HG03175 (cell line): Measurements from ENCODE around the gene HIPK4.
"Not testable (repeated sequence)": the region's sequence is repeated elsewhere in the genome, so short reads cannot be mapped to it uniquely, and the experiment has no call there.

ENCODE experiments used
- ATAC-seq: cut with Tn5 transposase; IDR thresholded peaks from one replicate; pipeline ENCODE4 v1.9.1; 2021; ENCODE audit warnings: mild to moderate bottlenecking, moderate library complexity; ENCODE audit not compliant: unreplicated experiment

HIPK4 gene

GRCh38 chr19:40390084-40390742, at the start of gene HIPK4:
HIPK4 (minus strand) TSS chr19:40390181; CDS start chr19:40389902, 279 bp downstream.
- no peak for ATAC-seq

GRCh38 chr19:40438284-40438683, 48.3 kb upstream of the HIPK4 start:
- ATAC-seq = no peak

- peak; percentile 60 for ATAC-seq
Measured at GRCh38 chr19:40433391-40434216, 43.6 kb upstream of the HIPK4 start.

GRCh38 chr19:40432760-40433159, 42.8 kb upstream of the HIPK4 start:
- ATAC-seq = not testable (repeated sequence)

GRCh38 chr19:40431698-40432097, 41.7 kb upstream of the HIPK4 start:
- no peak for ATAC-seq

- not testable (repeated sequence) for ATAC-seq
Measured at GRCh38 chr19:40430242-40430641, 40.3 kb upstream of the HIPK4 start.

- not testable (repeated sequence) for ATAC-seq
Measured at GRCh38 chr19:40428197-40428596, 38.2 kb upstream of the HIPK4 start.

GRCh38 chr19:40425450-40426287, 35.7 kb upstream of the HIPK4 start, which contains the start of gene SERTAD1:
SERTAD1 (minus strand) TSS chr19:40425992; CDS start chr19:40423546, 2,446 bp downstream.
- peak; percentile 88 for ATAC-seq

GRCh38 chr19:40424637-40425449, 34.9 kb upstream of the HIPK4 start:
- no peak for ATAC-seq

- ATAC-seq = no peak
Measured at GRCh38 chr19:40423938-40424337, 34.0 kb upstream of the HIPK4 start.

GRCh38 chr19:40422748-40423566, 33.0 kb upstream of the HIPK4 start:
- ATAC-seq = no peak

GRCh38 chr19:40421993-40422747, 32.2 kb upstream of the HIPK4 start:
- no peak for ATAC-seq

- ATAC-seq = peak; percentile 44
Measured at GRCh38 chr19:40420766-40421765, 31.1 kb upstream of the HIPK4 start.

- ATAC-seq = no peak
Measured at GRCh38 chr19:40420451-40420765, 30.4 kb upstream of the HIPK4 start.

- ATAC-seq = no peak
Measured at GRCh38 chr19:40419780-40420179, 29.8 kb upstream of the HIPK4 start.

- ATAC-seq = no peak
Measured at GRCh38 chr19:40419066-40419612, 29.2 kb upstream of the HIPK4 start.

GRCh38 chr19:40418040-40418439, 28.1 kb upstream of the HIPK4 start:
- ATAC-seq = no peak

- ATAC-seq = no peak
Measured at GRCh38 chr19:40417643-40417981, 27.6 kb upstream of the HIPK4 start.
